C4-2B (cell line): Measurements from ENCODE around the gene CDKAL1.
"Not testable (repeated sequence)": the region's sequence is repeated elsewhere in the genome, so short reads cannot be mapped to it uniquely, and the experiment has no call there.

ENCODE experiments used
- H3K27ac ChIP-seq: fragments of 450-650 bp; 2 replicates; pipeline ENCODE4 v1.5.1; 2017
- ZFX ChIP-seq: fragments of 450-650 bp; IDR thresholded peaks from 2 replicates; pipeline ENCODE4 v1.6.1; 2017
- TF ChIP-seq, protein P1 (sequence below): fragments of 450-650 bp; conservative IDR thresholded peaks from 2 replicates; pipeline ENCODE4 v1.5.1; 2017; ENCODE audit warnings: mild to moderate bottlenecking

Gene CDKAL1

GRCh38 chr6:20819774-20820400, 285.6 kb downstream of the CDKAL1 start:
- no peak overlapping the region for H3K27ac ChIP-seq
- TF ChIP-seq, protein P1, sequence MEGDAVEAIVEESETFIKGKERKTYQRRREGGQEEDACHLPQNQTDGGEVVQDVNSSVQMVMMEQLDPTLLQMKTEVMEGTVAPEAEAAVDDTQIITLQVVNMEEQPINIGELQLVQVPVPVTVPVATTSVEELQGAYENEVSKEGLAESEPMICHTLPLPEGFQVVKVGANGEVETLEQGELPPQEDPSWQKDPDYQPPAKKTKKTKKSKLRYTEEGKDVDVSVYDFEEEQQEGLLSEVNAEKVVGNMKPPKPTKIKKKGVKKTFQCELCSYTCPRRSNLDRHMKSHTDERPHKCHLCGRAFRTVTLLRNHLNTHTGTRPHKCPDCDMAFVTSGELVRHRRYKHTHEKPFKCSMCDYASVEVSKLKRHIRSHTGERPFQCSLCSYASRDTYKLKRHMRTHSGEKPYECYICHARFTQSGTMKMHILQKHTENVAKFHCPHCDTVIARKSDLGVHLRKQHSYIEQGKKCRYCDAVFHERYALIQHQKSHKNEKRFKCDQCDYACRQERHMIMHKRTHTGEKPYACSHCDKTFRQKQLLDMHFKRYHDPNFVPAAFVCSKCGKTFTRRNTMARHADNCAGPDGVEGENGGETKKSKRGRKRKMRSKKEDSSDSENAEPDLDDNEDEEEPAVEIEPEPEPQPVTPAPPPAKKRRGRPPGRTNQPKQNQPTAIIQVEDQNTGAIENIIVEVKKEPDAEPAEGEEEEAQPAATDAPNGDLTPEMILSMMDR = no peak
- no peak for TF ChIP-seq ZFX

DNA sequence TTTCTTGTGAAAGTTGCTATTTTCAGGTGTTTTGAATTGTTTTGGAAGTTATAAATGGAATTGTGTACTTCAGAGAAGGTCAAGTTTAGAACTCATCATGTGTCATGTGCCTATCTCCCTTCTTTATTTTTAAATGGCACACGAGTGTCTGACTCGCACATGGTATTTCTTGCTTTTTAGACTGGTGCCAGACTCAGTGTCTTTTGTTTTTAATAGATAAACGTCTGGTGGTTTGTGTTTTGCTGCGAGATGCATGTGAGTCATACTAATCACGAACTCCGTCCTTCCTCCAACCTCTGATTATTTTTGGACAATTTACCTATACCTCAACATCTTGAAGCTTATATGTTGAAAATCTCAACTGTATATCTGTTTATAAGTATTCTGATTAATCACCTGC, 292.1 kb downstream of the CDKAL1 start:
- H3K27ac ChIP-seq = no peak overlapping the region
- TF ChIP-seq, protein P1 = no peak
- no peak for TF ChIP-seq ZFX

DNA sequence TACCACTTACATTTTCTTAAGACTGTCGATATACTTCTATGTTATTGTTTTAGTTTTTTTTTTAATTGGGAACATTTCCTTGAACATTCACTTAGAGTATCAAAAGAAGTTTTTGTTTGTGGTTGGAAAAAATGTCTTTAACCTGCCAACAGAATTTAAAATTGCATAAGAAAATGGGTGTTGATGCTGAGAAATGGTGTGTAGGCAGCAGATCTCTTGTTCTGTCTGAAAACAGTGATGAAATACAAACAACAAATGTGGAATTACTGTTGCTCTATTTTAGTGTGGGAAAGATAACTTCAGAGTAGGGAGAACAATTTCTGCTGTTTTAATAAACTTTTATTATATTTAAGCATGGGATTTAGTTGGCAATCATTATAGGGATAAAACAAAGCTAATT, 293.5 kb downstream of the CDKAL1 start:
- no peak overlapping the region for H3K27ac ChIP-seq
- TF ChIP-seq, protein P1 = no peak
- TF ChIP-seq ZFX = no peak

DNA sequence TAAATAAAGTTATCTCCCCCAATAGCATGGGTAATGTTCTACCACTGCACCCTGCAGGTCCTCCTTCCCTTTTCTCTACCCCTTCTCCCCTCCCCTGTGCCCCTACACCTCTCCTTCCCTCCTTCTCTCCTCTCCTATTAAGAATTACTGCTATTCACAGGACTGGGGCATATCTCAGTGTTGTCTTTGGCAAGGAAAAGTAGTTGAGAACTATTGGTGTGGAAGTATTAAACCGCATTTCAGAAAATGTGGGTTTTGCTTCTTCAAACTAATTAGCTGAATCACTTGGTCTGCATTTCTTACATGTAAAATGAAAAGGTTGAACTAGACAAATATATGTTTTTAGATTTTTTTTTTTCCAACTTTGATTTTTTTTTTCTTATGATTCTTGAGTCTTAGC, 296.3 kb downstream of the CDKAL1 start:
- TF ChIP-seq, protein P1 = no peak
- no peak for TF ChIP-seq ZFX
- no peak overlapping the region for H3K27ac ChIP-seq

DNA sequence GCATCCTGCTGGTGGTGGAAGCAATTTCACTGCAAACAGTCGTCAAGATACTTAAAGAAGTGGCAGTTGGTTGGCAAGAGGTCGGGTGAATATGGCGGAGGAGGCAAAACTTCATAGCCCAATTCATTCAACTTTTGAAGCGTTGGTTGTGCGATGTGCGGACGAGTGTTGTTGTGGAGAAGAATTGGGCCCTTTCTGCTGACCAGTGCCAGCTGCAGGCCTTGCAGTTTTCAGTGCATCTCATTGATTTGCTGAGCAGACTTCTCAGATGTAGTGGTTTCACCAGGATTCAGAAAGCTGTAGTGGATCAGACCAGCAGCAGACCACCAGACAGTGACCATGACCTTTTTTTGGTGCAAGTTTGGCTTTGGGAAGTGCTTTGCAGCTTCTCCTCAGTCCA, 297.0 kb downstream of the CDKAL1 start:
- not testable (repeated sequence) for H3K27ac ChIP-seq

DNA sequence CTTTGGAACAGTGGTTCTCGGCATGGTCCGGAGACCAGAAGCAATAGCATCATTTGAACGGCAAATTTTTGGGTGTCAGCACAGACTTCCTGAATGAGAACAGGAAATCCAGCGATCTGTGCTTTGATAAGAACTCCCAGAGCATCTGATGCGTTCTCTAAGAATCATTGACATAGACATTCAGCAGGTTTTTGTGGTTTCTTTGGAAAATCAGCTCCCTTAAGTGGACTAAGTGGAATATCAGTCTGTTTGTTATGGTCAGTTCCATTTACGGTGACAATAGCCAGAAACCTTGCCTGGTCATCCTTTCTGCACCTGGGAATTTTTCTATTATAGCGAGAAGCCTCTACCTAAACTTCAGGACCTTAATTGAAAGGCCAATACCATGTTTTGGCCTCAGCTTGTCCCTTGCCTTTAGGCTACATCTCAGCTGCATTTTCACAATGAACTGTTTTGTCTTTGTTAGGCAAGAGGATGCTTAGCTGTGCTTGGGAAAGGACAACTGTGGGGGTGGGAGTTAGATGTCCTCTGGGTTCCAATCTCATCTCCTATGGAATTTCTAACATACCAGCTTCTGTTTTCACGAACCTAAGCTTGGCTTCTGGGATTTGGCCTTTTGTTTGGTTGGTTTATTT, 299.7 kb downstream of the CDKAL1 start:
- TF ChIP-seq, protein P1 = no peak
- no peak for TF ChIP-seq ZFX
- H3K27ac ChIP-seq = no peak overlapping the region

DNA sequence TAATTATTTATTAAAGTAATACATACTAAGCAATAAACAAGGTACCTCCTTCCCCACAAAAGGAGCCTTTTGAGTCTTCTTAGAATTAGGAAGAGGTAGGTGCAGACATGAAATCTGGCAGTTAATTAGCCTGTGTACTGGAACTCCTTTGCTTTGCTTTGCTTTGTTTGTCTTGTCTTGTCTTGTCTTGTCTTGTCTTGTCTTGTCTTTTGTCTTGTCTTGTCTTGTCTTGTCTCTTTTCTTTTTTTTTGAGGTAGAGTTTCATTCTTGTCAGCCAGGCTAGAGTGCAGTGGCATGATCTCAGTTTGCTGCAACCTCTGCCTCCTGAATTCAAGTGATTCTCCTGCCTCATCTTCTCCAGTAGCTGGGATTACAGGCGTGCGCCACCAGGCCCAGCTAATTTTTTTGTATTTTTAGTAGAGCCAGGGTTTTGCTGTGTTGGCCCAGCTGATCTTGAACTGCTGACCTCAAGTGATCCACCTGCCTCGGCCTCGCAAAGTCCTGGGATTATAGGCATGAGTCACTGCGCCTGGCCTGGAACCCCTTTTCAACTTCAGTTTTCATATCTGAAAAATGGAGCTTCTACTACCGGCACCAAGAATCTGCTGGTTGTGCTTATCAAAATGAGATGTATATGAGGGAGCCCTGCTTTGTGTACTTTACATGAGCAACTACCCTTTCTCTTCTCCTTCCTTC, 301.2 kb downstream of the CDKAL1 start:
- no peak for TF ChIP-seq ZFX
- TF ChIP-seq, protein P1 = no peak
- no peak overlapping the region for H3K27ac ChIP-seq
